DOHH2 (cell line): Measurements from ENCODE around the gene SPTSSA.

ENCODE experiments used
- H3F3A ChIP-seq: fragments of 200-600 bp; sonication (generic), shearing (Covaris generic); 2 replicates; pipeline ENCODE4 v1.6.0; 2016; ENCODE audit warnings: antibody characterized with exemption, mild to moderate bottlenecking; ENCODE audit not compliant: control insufficient read depth, insufficient read depth
- H3K27ac ChIP-seq: fragments of 200-600 bp; sonication (generic); 2 replicates; pipeline ENCODE4 v1.5.1; 2014; ENCODE audit warnings: low read depth, mild to moderate bottlenecking, low read length, moderate library complexity
- H3K27me3 ChIP-seq: fragments of 200-600 bp; sonication (generic); 2 replicates; pipeline ENCODE4 v1.6.1; 2014; ENCODE audit warnings: mild to moderate bottlenecking, low read length, mixed read lengths; ENCODE audit not compliant: control insufficient read depth
- H3K36me3 ChIP-seq: fragments of 200-600 bp; sonication (generic); 2 replicates; pipeline ENCODE4 v1.6.1; 2014; ENCODE audit warnings: mild to moderate bottlenecking, low read length, moderate library complexity, mixed read lengths; ENCODE audit not compliant: control insufficient read depth
- H3K4me1 ChIP-seq: fragments of 200-600 bp; sonication (generic); 2 replicates; pipeline ENCODE4 v1.6.1; 2014; ENCODE audit warnings: mild to moderate bottlenecking, low read length, mixed read lengths; ENCODE audit not compliant: control insufficient read depth
- H3K4me2 ChIP-seq: fragments of 200-600 bp; sonication (generic); 2 replicates; pipeline ENCODE4 v1.6.0; 2014; ENCODE audit warnings: mild to moderate bottlenecking, low read length, moderate library complexity
- H3K4me3 ChIP-seq: fragments of 200-600 bp; sonication (generic); 2 replicates; pipeline ENCODE4 v1.5.1; 2014; ENCODE audit warnings: mild to moderate bottlenecking, low read length, mixed read lengths
- H3K79me2 ChIP-seq: fragments of 200-600 bp; sonication (generic); 2 replicates; pipeline ENCODE4 v1.6.1; 2014; ENCODE audit warnings: mild to moderate bottlenecking, low read length, mixed read lengths; ENCODE audit not compliant: control insufficient read depth
- H3K9me2 ChIP-seq: fragments of 200-600 bp; sonication (generic); replicated peaks from 2 replicates; pipeline ENCODE4 v1.6.1; 2014; ENCODE audit warnings: mild to moderate bottlenecking, low read length, mixed read lengths; ENCODE audit not compliant: control insufficient read depth
- H3K9me3 ChIP-seq: fragments of 200-600 bp; sonication (generic); 2 replicates; pipeline ENCODE4 v1.6.1; 2014; ENCODE audit warnings: antibody characterized with exemption, low read length, mixed read lengths; ENCODE audit not compliant: control insufficient read depth, insufficient read depth
- H4K20me1 ChIP-seq: fragments of 200-600 bp; sonication (generic); 2 replicates; pipeline ENCODE4 v1.6.0; 2014; ENCODE audit warnings: low read depth, mild to moderate bottlenecking, antibody characterized with exemption, low read length, moderate library complexity; ENCODE audit not compliant: control insufficient read depth, insufficient read depth
- EZH2phosphoT487 ChIP-seq: fragments of 200-600 bp; sonication (generic); IDR thresholded peaks from 2 replicates; pipeline ENCODE4 v1.6.1; 2017; ENCODE audit warnings: borderline replicate concordance, mild to moderate bottlenecking, antibody characterized with exemption, low read length, moderate library complexity, mixed read lengths
- TF ChIP-seq, protein P1 (sequence below): fragments of 200-600 bp; sonication (generic); IDR thresholded peaks from one replicate; pipeline ENCODE4 v1.5.1; 2014; ENCODE audit warnings: antibody characterized with exemption, mild to moderate bottlenecking, low read depth, low read length; ENCODE audit not compliant: poor library complexity, severe bottlenecking

The SPTSSA gene

DNA sequence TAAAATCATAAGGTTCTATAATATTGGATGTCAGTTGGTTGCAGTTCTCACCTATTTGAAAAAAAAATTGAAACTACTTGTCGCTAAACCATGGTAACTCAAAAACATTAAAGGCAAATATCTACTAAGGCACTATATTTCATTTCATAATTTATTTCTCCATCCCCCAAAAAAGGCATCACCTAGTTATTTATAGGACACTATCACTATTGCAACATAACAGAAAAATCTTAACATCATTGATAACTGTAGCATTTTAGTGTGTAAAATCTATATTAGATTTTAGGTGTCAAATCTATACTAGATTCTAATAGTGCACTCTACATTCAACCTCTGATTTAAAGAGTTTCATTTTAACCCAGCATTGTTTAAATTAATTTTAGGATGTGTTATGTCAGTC, 1.7 kb downstream of the SPTSSA start:
- Histone ChIP-seq H3K36me3 (peaks cover 6% of the 10 kb centered on the region), H3K9me2 (no peaks in the 10 kb centered on the region), H3K4me1 (peaks cover 24% of the 10 kb centered on the region), H3K27ac (no peak overlapping the region), H3F3A (no peaks in the 10 kb centered on the region; the same call in 1 of the 2 replicates), H3K27me3 (no peaks in the 10 kb centered on the region), H3K4me3 (peak overlapping the region; percentile 76), H3K79me2 (peaks cover 60% of the 10 kb centered on the region), H4K20me1 (peaks cover 9% of the 10 kb centered on the region; the same call in 1 of the 2 replicates), H3K4me2 (peak overlapping the region; percentile 82), H3K9me3 (no peaks in the 10 kb centered on the region)
- no peak for TF ChIP-seq EZH2phosphoT487
- TF ChIP-seq, protein P1, sequence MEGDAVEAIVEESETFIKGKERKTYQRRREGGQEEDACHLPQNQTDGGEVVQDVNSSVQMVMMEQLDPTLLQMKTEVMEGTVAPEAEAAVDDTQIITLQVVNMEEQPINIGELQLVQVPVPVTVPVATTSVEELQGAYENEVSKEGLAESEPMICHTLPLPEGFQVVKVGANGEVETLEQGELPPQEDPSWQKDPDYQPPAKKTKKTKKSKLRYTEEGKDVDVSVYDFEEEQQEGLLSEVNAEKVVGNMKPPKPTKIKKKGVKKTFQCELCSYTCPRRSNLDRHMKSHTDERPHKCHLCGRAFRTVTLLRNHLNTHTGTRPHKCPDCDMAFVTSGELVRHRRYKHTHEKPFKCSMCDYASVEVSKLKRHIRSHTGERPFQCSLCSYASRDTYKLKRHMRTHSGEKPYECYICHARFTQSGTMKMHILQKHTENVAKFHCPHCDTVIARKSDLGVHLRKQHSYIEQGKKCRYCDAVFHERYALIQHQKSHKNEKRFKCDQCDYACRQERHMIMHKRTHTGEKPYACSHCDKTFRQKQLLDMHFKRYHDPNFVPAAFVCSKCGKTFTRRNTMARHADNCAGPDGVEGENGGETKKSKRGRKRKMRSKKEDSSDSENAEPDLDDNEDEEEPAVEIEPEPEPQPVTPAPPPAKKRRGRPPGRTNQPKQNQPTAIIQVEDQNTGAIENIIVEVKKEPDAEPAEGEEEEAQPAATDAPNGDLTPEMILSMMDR: no peak

DNA sequence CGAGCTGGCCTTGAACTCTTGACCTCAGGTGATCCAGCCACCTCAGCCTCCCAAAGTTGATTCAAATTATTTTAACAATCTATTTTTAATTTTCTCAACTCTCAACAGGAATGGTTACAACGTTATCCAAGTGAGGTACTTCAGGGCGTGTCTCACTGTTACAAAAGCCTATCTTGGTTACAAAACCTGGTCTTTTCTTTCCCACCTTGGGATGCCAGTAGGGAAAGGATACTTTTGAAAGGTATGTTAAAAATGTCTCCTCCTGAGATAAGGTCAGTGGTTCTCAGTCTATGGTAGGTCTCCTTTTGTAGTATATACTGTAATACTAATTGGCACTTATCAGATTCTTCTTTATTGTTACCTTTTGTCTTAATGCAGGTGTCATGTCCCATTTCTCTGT, 4.9 kb downstream of the SPTSSA start:
- Histone ChIP-seq H3K9me2 (no peaks in the 10 kb centered on the region), H3K4me3 (no peak overlapping the region), H3K27me3 (no peaks in the 10 kb centered on the region), H3F3A (no peaks in the 10 kb centered on the region), H3K4me2 (no peak overlapping the region), H3K9me3 (no peaks in the 10 kb centered on the region), H4K20me1 (peaks cover 9% of the 10 kb centered on the region; the same call in 1 of the 2 replicates), H3K36me3 (peaks cover 15% of the 10 kb centered on the region), H3K79me2 (peaks cover 86% of the 10 kb centered on the region), H3K4me1 (peaks cover 14% of the 10 kb centered on the region), H3K27ac (no peak overlapping the region)
- no peak for TF ChIP-seq EZH2phosphoT487

DNA sequence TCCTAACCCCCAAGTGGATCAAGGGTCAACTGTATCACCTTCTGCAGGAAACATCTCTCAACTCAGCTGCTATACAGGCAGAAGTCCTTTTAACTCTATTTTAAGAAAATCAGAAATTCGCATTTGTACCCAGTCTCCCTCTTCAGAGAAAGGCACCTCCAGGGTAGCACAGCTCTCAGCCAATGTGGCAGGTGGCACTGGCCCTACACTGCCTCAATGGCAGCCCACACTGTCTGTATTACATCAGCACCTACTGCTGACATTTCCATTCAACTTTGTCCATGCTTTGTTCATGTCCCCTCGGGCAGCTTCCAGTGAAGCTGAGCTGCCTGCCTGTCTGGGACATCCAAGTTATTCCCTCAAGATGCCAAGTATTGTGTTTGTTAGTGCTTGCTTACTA, 8.8 kb downstream of the SPTSSA start:
- no peak overlapping the region for H3K4me3 ChIP-seq

DNA sequence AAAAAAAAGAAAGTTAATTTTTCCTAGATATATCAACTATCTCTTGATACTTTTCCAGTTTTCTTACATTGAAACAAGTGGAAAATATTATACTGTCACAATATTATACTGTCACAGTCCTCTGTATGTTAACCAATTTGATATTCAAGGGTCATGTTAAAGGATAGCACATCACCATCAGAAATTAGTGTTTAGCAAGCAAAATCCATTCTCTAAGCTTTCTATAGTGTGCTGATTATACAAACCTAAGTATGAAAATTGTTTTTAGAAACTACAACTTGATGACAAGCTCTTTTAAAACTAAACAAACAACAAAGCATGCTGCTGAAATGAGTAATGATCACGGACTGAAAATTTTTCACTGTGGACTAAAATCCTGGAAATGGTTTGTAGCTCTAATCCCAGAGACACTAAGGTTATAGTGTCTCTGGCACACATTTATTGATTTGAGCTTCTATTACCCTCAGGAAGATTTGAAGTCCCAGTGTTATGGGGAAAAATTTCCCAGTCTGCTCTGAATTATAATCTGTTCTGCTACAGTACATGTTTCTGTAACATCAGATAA, 9.7 kb downstream of the SPTSSA start:
- Histone ChIP-seq H3F3A (peaks cover 3% of the 10 kb centered on the region; the same call in 1 of the 2 replicates), H3K27me3 (no peaks in the 10 kb centered on the region), H3K36me3 (peaks cover 32% of the 10 kb centered on the region), H3K9me3 (no peaks in the 10 kb centered on the region), H4K20me1 (no peaks in the 10 kb centered on the region), H3K4me3 (no peak overlapping the region), H3K9me2 (no peaks in the 10 kb centered on the region), H3K4me1 (peaks cover 4% of the 10 kb centered on the region; the same call in 1 of the 2 replicates), H3K4me2 (no peak overlapping the region), H3K27ac (no peak overlapping the region), H3K79me2 (peaks cover 80% of the 10 kb centered on the region)
- TF ChIP-seq, protein P1: no peak
- no peak for TF ChIP-seq EZH2phosphoT487

More for the DNA sequence above, 8.8 kb downstream of the SPTSSA start:
- Histone ChIP-seq H3K27me3 (no peaks in the 10 kb centered on the region), H3K79me2 (peaks cover 82% of the 10 kb centered on the region), H3K36me3 (peaks cover 33% of the 10 kb centered on the region), H3K27ac (no peak overlapping the region), H3K9me3 (no peaks in the 10 kb centered on the region), H4K20me1 (no peaks in the 10 kb centered on the region), H3K4me2 (no peak overlapping the region), H3F3A (peaks cover 3% of the 10 kb centered on the region; the same call in 1 of the 2 replicates), H3K4me1 (peaks cover 4% of the 10 kb centered on the region; the same call in 1 of the 2 replicates), H3K9me2 (no peaks in the 10 kb centered on the region)
- TF ChIP-seq, protein P1: no peak
- TF ChIP-seq EZH2phosphoT487: no peak
